ENCODE data around the gene TSPAN18.

GRCh38 chr11:44788536-44789261 is 61.9 kb downstream of the TSPAN18 start:
- TF ChIP-seq POLR2AphosphoS5 (IDR thresholded peaks at IDR 0.05; ENCODE audit: low read depth, low read length) (no peak), POLR2A (IDR thresholded peaks at IDR 0.05; ENCODE audit: low read depth, low read length) (no peak), TAF1 (IDR thresholded peaks at IDR 0.05; ENCODE audit: borderline replicate concordance, low read depth, low read length) (no peak)
